HEK293 (cell line): ENCODE data around the gene GMPPB.

ENCODE experiments used
- CTCF ChIA-PET: fragments of 350-600 bp; formaldehyde crosslinking; extraction: SDS; loops from one replicate; lab custom pipeline; 2021; ENCODE audit warnings: antibody characterized with exemption; lab: Yijun Ruan, JAX
- POLR2A ChIA-PET: fragments of 300-600 bp; formaldehyde crosslinking; extraction: SDS; loops from one replicate; lab custom pipeline; 2020; ENCODE audit warnings: antibody characterized with exemption, inconsistent platforms; lab: Yijun Ruan, JAX
- H3K27ac ChIP-seq: fragments of 200-500 bp; sonication (Bioruptor generic); 2 replicates; pipeline ENCODE4 v1.5.1; 2014; ENCODE audit warnings: low read depth, low read length, control low read depth, inconsistent platforms; ENCODE audit errors: extremely low read depth
- H3K36me3 ChIP-seq, 2 experiments: fragments of 200-500 bp in 1 of 2; sonication (Bioruptor generic) in 1 of 2; 1 replicate in 1 of 2; 2 replicates in 1 of 2; pipeline ENCODE4 v1.5.1; 2014 to 2017; ENCODE audit warnings: inconsistent platforms in 2 of 2, low read length in 2 of 2; ENCODE audit not compliant: control insufficient read depth in 2 of 2, insufficient read depth in 1 of 2
- H3K4me1 ChIP-seq: fragments of 200-500 bp; sonication (Bioruptor generic); 2 replicates; pipeline ENCODE4 v1.5.1; 2014; ENCODE audit warnings: mild to moderate bottlenecking, low read length, inconsistent platforms; ENCODE audit not compliant: control insufficient read depth, insufficient read depth
- H3K4me3 ChIP-seq: 2 replicates; pipeline ENCODE4 v1.5.1; 2011; ENCODE audit warnings: low read depth, mild to moderate bottlenecking, control low read depth, low read length, moderate library complexity
- H3K9me3 ChIP-seq: fragments of 200-500 bp; sonication (Bioruptor generic); 2 replicates; pipeline ENCODE4 v1.5.1; 2014; ENCODE audit warnings: low read depth, low read length, inconsistent platforms; ENCODE audit not compliant: control insufficient read depth, insufficient read depth
- KLF1 ChIP-seq: fragments of 450-650 bp; formaldehyde crosslinking; IDR thresholded peaks from 2 replicates; pipeline ENCODE4 v1.5.1; 2016; ENCODE audit warnings: missing biosample characterization, missing genetic modification characterization
- SCRT2 ChIP-seq: fragments of 450-650 bp; formaldehyde crosslinking; IDR thresholded peaks from 2 replicates; pipeline ENCODE4 v1.5.1; 2016; ENCODE audit warnings: missing biosample characterization, missing genetic modification characterization
- SETDB1 ChIP-seq: IDR thresholded peaks from one replicate; pipeline ENCODE4 v1.6.1; 2017; ENCODE audit warnings: mild to moderate bottlenecking, low read length, moderate library complexity, mixed read lengths; ENCODE audit not compliant: insufficient read length
- ZFP69B ChIP-seq: fragments of 450-650 bp; formaldehyde crosslinking; IDR thresholded peaks from 2 replicates; pipeline ENCODE4 v1.5.1; 2016; ENCODE audit warnings: missing biosample characterization, missing genetic modification characterization
- ZNF10 ChIP-seq: fragments of 450-650 bp; formaldehyde crosslinking; IDR thresholded peaks from 2 replicates; pipeline ENCODE4 v1.5.1; 2017; ENCODE audit warnings: missing biosample characterization, missing genetic modification characterization
- ZNF112 ChIP-seq: fragments of 450-650 bp; formaldehyde crosslinking; IDR thresholded peaks from 2 replicates; pipeline ENCODE4 v1.5.0; 2017; ENCODE audit warnings: missing biosample characterization, missing genetic modification characterization
- ZNF114 ChIP-seq: fragments of 450-650 bp; formaldehyde crosslinking; IDR thresholded peaks from 2 replicates; pipeline ENCODE4 v1.5.0; 2017; ENCODE audit warnings: missing biosample characterization, missing genetic modification characterization
- ZNF16 ChIP-seq: fragments of 450-650 bp; formaldehyde crosslinking; IDR thresholded peaks from 2 replicates; pipeline ENCODE4 v1.5.1; 2016; ENCODE audit warnings: low read depth, missing biosample characterization, missing genetic modification characterization
- ZNF248 ChIP-seq: fragments of 450-650 bp; formaldehyde crosslinking; IDR thresholded peaks from 2 replicates; pipeline ENCODE4 v1.5.1; 2017; ENCODE audit warnings: missing biosample characterization, missing genetic modification characterization
- ZNF366 ChIP-seq: fragments of 450-650 bp; formaldehyde crosslinking; conservative IDR thresholded peaks from 2 replicates; pipeline ENCODE4 v1.5.1; 2016; ENCODE audit warnings: missing biosample characterization, missing genetic modification characterization
- ZNF521 ChIP-seq: fragments of 450-650 bp; formaldehyde crosslinking; IDR thresholded peaks from 2 replicates; pipeline ENCODE4 v1.5.1; 2017; ENCODE audit warnings: missing biosample characterization, mild to moderate bottlenecking, missing genetic modification characterization
- ZNF558 ChIP-seq: fragments of 450-650 bp; formaldehyde crosslinking; IDR thresholded peaks from 2 replicates; pipeline ENCODE4 v1.5.1; 2016; ENCODE audit warnings: missing biosample characterization, missing genetic modification characterization
- ZNF654 ChIP-seq: fragments of 450-650 bp; formaldehyde crosslinking; IDR thresholded peaks from 2 replicates; pipeline ENCODE4 v1.5.1; 2016; ENCODE audit warnings: low read depth, missing biosample characterization, missing genetic modification characterization
- ZNF701 ChIP-seq: fragments of 450-650 bp; formaldehyde crosslinking; IDR thresholded peaks from 2 replicates; pipeline ENCODE4 v1.5.1; 2016; ENCODE audit warnings: missing biosample characterization, missing genetic modification characterization
- ZNF76 ChIP-seq: fragments of 450-650 bp; formaldehyde crosslinking; IDR thresholded peaks from 2 replicates; pipeline ENCODE4; 2016; ENCODE audit warnings: low read depth, missing biosample characterization, missing genetic modification characterization, borderline replicate concordance
- ZNF792 ChIP-seq: fragments of 450-650 bp; formaldehyde crosslinking; IDR thresholded peaks from 2 replicates; pipeline ENCODE4 v1.5.1; 2016; ENCODE audit warnings: missing biosample characterization, missing genetic modification characterization
- ZNF830 ChIP-seq: fragments of 450-650 bp; IDR thresholded peaks from 2 replicates; pipeline ENCODE4 v1.5.0; 2018; ENCODE audit warnings: missing biosample characterization, missing genetic modification characterization, low read depth, mild to moderate bottlenecking, moderate library complexity
- TF ChIP-seq, protein P1 (sequence below): fragments of 450-650 bp; formaldehyde crosslinking; IDR thresholded peaks from 2 replicates; pipeline ENCODE4 v1.5.1; 2016; ENCODE audit warnings: missing biosample characterization, missing genetic modification characterization
- TF ChIP-seq, protein P2 (sequence below): fragments of 450-650 bp; formaldehyde crosslinking; IDR thresholded peaks from 2 replicates; pipeline ENCODE4 v1.5.1; 2016; ENCODE audit warnings: missing biosample characterization, missing genetic modification characterization
- TF ChIP-seq, protein P3 (sequence below): fragments of 450-650 bp; formaldehyde crosslinking; IDR thresholded peaks from 2 replicates; pipeline ENCODE4 v1.5.1; 2016; ENCODE audit warnings: missing biosample characterization, missing genetic modification characterization
- TF ChIP-seq, protein P4 (sequence below): fragments of 450-650 bp; formaldehyde crosslinking; IDR thresholded peaks from 2 replicates; pipeline ENCODE4 v1.5.1; 2016; ENCODE audit warnings: missing biosample characterization, missing genetic modification characterization

GMPPB gene

DNA sequence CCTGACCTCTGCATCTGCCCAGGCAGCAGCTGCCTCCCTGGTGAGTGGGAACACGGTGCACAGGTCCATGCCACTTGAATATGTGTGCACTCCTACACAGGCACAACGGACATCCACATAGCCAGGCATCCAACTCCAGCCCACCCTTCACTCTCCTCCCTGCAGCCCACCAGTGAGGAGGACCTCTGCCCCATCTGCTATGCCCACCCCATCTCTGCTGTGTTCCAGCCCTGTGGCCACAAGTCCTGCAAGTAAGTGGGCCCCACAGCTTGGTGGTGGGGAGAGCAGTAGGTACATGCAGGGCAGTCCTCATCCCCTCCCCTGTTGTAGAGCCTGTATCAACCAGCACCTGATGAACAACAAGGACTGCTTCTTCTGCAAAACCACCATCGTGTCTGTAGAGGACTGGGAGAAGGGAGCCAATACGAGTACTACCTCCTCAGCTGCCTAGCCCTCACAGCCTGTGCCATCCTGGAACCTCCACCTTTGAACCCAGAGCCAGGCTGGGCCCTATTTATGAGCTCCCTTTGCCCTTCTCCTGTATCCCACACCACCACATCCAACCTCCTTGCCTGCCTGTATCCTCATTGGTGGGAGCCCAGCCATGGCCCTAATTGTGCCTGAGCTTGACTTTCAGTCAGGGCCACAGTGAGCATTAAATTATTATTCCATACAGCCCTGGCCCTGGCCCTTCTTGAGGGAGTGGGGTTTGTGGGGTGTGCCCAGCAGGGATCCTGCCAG lies 2.7 kb downstream of the GMPPB start:
- CTCF ChIA-PET: interaction anchor here (0.8 kb wide), 1 partner anchor 18 kb away, joined by 5 read pairs; no protein-coding TSS in a partner anchor
- Histone ChIP-seq H3K36me3 (peaks cover 0 to 76% of the 10 kb centered on the region in 2 experiments; a peak in 1 of 3 replicates), H3K4me1 (no peaks in the 10 kb centered on the region), H3K4me3 (no peak overlapping the region), H3K9me3 (no peaks in the 10 kb centered on the region), H3K27ac (no peak overlapping the region)
- TF ChIP-seq SCRT2 (tag by site-specific recombination) (no peak), ZNF112 (no peak), ZNF10 (tag by site-specific recombination) (peak; percentile 90), ZNF366 (no peak), ZNF701 (no peak), KLF1 (tag by site-specific recombination) (no peak), ZNF830 (tag by site-specific recombination) (no peak), ZNF521 (tag by site-specific recombination) (no peak), ZFP69B (peak; percentile 78), SETDB1 (no peak), ZNF16 (tag by site-specific recombination) (no peak), ZNF248 (no peak), ZNF76 (tag by site-specific recombination) (no peak), ZNF654 (tag by site-specific recombination) (no peak), ZNF792 (tag by site-specific recombination) (no peak), ZNF558 (no peak), ZNF114 (tag by site-specific recombination) (no peak)
- TF ChIP-seq, protein P1, sequence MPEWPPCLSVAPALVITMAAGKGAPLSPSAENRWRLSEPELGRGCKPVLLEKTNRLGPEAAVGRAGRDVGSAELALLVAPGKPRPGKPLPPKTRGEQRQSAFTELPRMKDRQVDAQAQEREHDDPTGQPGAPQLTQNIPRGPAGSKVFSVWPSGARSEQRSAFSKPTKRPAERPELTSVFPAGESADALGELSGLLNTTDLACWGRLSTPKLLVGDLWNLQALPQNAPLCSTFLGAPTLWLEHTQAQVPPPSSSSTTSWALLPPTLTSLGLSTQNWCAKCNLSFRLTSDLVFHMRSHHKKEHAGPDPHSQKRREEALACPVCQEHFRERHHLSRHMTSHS: no peak
- TF ChIP-seq, protein P2, sequence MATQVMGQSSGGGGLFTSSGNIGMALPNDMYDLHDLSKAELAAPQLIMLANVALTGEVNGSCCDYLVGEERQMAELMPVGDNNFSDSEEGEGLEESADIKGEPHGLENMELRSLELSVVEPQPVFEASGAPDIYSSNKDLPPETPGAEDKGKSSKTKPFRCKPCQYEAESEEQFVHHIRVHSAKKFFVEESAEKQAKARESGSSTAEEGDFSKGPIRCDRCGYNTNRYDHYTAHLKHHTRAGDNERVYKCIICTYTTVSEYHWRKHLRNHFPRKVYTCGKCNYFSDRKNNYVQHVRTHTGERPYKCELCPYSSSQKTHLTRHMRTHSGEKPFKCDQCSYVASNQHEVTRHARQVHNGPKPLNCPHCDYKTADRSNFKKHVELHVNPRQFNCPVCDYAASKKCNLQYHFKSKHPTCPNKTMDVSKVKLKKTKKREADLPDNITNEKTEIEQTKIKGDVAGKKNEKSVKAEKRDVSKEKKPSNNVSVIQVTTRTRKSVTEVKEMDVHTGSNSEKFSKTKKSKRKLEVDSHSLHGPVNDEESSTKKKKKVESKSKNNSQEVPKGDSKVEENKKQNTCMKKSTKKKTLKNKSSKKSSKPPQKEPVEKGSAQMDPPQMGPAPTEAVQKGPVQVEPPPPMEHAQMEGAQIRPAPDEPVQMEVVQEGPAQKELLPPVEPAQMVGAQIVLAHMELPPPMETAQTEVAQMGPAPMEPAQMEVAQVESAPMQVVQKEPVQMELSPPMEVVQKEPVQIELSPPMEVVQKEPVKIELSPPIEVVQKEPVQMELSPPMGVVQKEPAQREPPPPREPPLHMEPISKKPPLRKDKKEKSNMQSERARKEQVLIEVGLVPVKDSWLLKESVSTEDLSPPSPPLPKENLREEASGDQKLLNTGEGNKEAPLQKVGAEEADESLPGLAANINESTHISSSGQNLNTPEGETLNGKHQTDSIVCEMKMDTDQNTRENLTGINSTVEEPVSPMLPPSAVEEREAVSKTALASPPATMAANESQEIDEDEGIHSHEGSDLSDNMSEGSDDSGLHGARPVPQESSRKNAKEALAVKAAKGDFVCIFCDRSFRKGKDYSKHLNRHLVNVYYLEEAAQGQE (tag by site-specific recombination): no peak
- TF ChIP-seq, protein P3, sequence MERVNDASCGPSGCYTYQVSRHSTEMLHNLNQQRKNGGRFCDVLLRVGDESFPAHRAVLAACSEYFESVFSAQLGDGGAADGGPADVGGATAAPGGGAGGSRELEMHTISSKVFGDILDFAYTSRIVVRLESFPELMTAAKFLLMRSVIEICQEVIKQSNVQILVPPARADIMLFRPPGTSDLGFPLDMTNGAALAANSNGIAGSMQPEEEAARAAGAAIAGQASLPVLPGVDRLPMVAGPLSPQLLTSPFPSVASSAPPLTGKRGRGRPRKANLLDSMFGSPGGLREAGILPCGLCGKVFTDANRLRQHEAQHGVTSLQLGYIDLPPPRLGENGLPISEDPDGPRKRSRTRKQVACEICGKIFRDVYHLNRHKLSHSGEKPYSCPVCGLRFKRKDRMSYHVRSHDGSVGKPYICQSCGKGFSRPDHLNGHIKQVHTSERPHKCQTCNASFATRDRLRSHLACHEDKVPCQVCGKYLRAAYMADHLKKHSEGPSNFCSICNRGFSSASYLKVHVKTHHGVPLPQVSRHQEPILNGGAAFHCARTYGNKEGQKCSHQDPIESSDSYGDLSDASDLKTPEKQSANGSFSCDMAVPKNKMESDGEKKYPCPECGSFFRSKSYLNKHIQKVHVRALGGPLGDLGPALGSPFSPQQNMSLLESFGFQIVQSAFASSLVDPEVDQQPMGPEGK (tag by site-specific recombination): no peak
- TF ChIP-seq, protein P4, sequence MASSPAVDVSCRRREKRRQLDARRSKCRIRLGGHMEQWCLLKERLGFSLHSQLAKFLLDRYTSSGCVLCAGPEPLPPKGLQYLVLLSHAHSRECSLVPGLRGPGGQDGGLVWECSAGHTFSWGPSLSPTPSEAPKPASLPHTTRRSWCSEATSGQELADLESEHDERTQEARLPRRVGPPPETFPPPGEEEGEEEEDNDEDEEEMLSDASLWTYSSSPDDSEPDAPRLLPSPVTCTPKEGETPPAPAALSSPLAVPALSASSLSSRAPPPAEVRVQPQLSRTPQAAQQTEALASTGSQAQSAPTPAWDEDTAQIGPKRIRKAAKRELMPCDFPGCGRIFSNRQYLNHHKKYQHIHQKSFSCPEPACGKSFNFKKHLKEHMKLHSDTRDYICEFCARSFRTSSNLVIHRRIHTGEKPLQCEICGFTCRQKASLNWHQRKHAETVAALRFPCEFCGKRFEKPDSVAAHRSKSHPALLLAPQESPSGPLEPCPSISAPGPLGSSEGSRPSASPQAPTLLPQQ (tag by site-specific recombination): peak; percentile 85
- POLR2A ChIA-PET: interaction anchor here (0.5 to 1.2 kb wide), 4 partner anchors 65 to 1110 kb away, joined by 3 to 7 read pairs (median 6); partner anchors contain the start of gene IP6K1
